Cardiac muscle cell (in vitro differentiated cells and primary cell): ENCODE measurements around the gene TMEM204. TPM values are rescaled to one million over a fixed set of nuclear protein-coding genes. Genes with fewer than 3 reads are reported as not detected.
A peak's percentile ranks its signal among the peaks of the same experiment; 100 is the strongest.

ENCODE experiments used
- DNase-seq, 2 donors: peaks; one replicate each; pipeline versions ENCODE4 v3.0.0 to v3.0.0-alpha.2; 2010 to 2017; ENCODE audit warnings: low read depth in 1 of 2, low spot score in 1 of 2
- H3K27ac ChIP-seq: fragments of 200-600 bp; sonication (generic); 2 replicates; pipeline ENCODE4 v1.5.1; 2016
- H3K27me3 ChIP-seq: fragments of 200-600 bp; sonication (generic); 2 replicates; pipeline ENCODE4 v1.6.0; 2016; ENCODE audit warnings: control low read depth
- H3K36me3 ChIP-seq: fragments of 200-600 bp; sonication (generic); 2 replicates; pipeline ENCODE4 v1.5.1; 2016; ENCODE audit warnings: control low read depth
- H3K4me1 ChIP-seq: fragments of 200-600 bp; sonication (generic); 2 replicates; pipeline ENCODE4 v1.8.1; 2017; ENCODE audit warnings: low read depth, mild to moderate bottlenecking, mixed run types
- H3K4me3 ChIP-seq: fragments of 200-600 bp; sonication (generic); 2 replicates; pipeline ENCODE4 v1.5.1; 2016; ENCODE audit warnings: mild to moderate bottlenecking
- H3K9me3 ChIP-seq: fragments of 200-600 bp; sonication (generic); 2 replicates; pipeline ENCODE4 v1.5.1; 2017; ENCODE audit warnings: low read depth, mild to moderate bottlenecking, control low read depth
- polyA plus RNA-seq: library from polyadenylated mRNA; unstranded; fragments of >200 nt; fragmentation: Nextera tagmentation; extraction: Ambion mirVana; gene quantifications from 2 replicates; pipeline ENCODE4 v1.2.1, GENCODE V29; 2016
- total RNA-seq: library from RNA; depleted of rRNA; stranded (reverse); fragments of >200 nt; gene quantifications from 2 replicates; pipeline ENCODE4 v1.2.3, GENCODE V29; 2016
- TF ChIP-seq, protein P1 (sequence below): IDR thresholded peaks from 2 replicates; pipeline ENCODE4 v1.5.1; 2012; ENCODE audit warnings: low read depth, mild to moderate bottlenecking, low read length

TMEM204 gene
- total and polyA plus RNA-seq, 2 experiments from 2014 or later = 0.44 to 0.83 TPM

DNA sequence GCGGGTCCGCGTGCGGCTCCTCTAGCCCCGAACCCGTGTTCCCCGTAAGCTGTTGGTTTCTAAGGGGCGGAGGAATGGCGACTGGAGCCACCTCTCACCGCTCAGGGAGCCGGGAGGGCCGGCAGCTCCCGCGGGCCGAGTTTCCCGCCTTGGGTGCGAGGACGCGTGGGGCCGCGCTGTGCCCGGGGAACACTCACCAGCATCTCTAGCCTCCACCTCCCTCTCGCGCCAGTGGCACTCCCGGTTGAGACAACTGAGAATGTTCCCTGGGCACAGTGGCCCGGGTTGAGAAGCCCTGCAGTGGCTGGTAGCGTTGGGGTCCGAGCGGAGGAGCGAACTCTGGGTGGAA lies 39.7 kb upstream of the TMEM204 start:
- Histone ChIP-seq H3K27ac (peak overlapping the region; percentile 97), H3K4me3 (peak overlapping the region; percentile 76), H3K36me3 (peaks cover 3% of the 10 kb centered on the region), H3K9me3 (no peaks in the 10 kb centered on the region), H3K4me1 (peaks cover 8% of the 10 kb centered on the region), H3K27me3 (no peaks in the 10 kb centered on the region)
- TF ChIP-seq, protein P1, sequence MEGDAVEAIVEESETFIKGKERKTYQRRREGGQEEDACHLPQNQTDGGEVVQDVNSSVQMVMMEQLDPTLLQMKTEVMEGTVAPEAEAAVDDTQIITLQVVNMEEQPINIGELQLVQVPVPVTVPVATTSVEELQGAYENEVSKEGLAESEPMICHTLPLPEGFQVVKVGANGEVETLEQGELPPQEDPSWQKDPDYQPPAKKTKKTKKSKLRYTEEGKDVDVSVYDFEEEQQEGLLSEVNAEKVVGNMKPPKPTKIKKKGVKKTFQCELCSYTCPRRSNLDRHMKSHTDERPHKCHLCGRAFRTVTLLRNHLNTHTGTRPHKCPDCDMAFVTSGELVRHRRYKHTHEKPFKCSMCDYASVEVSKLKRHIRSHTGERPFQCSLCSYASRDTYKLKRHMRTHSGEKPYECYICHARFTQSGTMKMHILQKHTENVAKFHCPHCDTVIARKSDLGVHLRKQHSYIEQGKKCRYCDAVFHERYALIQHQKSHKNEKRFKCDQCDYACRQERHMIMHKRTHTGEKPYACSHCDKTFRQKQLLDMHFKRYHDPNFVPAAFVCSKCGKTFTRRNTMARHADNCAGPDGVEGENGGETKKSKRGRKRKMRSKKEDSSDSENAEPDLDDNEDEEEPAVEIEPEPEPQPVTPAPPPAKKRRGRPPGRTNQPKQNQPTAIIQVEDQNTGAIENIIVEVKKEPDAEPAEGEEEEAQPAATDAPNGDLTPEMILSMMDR = no peak
- peak in 1 of 2 donors; percentile 31 for DNase-seq

DNA sequence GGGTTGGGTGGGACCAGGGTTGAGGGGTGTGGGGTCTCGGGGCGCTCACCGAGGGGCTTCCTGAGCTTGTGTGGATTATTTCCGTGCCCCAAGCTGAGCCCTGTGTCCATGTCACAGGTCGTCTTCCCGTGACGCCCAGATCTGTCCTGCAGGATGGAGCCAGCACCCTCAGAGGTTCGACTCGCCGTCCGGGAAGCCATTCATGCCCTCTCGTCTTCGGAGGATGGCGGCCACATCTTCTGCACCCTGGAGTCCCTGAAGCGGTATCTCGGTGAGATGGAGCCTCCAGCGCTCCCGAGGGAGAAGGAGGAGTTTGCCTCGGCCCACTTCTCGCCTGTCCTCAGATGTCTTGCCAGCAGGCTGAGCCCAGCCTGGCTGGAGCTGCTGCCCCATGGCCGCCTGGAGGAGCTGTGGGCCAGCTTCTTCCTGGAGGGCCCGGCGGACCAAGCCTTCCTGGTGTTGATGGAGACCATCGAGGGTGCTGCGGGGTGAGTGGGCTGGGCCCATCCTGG lies 39.3 kb upstream of the TMEM204 start:
- DNase-seq = peak; percentile 47 to 88

DNA sequence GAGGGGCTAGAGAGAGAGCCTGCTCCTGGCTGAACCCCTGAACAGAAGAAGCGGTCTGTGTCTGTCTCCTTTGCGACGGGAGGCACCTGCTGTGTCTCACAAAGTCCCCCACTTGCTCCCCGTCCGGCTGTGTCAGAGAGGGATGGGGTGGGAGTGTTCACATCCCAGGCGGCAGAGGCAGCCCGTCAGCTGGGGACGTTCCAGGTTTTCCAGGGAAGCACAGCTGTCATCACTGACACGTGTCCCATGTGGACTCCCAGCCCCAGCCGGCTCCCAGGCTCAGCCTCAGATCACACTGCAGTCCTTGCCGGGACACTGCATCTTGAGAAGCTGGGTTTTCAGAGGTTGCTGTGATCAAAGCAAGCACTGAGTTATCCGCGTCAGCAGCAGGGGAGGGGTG lies 38.8 kb upstream of the TMEM204 start:
- H3K4me1 ChIP-seq = peaks cover 8% of the 10 kb centered on the region
- peak in 1 of 2 donors; percentile 14 for DNase-seq
- no peak overlapping the region for H3K27ac ChIP-seq
- TF ChIP-seq, protein P1 = no peak
- peaks cover 3% of the 10 kb centered on the region for H3K36me3 ChIP-seq
- H3K27me3 ChIP-seq = no peaks in the 10 kb centered on the region
- no peak overlapping the region for H3K4me3 ChIP-seq
- no peaks in the 10 kb centered on the region for H3K9me3 ChIP-seq

More for the DNA sequence above, 39.3 kb upstream of the TMEM204 start:
- Histone ChIP-seq H3K36me3 (peaks cover 3% of the 10 kb centered on the region), H3K4me3 (peak overlapping the region; percentile 76), H3K27ac (no peak overlapping the region), H3K27me3 (no peaks in the 10 kb centered on the region), H3K9me3 (no peaks in the 10 kb centered on the region), H3K4me1 (peaks cover 8% of the 10 kb centered on the region)
- TF ChIP-seq, protein P1 = peak; percentile 80

DNA sequence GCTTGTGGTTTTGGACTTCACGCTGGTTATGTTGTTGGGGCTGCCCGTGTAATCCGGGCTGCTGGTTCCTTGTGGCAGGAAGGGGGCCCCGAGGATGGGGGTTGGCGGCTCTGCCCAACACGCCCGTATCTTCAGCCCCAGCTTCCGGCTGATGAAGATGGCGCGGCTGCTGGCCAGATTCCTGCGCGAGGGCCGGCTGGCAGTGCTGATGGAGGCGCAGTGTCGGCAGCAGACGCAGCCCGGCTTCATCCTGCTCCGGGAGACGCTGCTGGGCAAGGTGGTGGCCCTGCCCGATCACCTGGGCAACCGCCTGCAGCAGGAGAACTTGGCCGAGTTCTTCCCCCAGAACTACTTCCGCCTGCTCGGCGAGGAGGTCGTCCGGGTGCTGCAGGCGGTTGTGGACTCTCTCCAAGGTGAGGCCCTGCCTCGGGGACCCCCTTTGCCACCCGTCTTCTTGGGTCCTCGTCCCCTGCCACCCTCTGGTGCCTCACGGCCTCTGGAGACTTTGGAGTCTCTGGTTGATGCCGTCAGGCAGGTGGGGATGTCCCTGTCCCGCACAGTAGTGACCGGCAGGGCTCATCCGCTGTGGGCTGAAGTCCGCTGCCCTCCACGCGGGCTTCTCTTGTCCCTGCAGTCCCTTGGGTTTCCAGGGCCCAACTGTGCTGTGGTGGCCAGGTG lies 38.1 kb upstream of the TMEM204 start:
- TF ChIP-seq, protein P1 = no peak
- H3K4me1 ChIP-seq = peaks cover 8% of the 10 kb centered on the region
- H3K36me3 ChIP-seq = peaks cover 7% of the 10 kb centered on the region
- no peaks in the 10 kb centered on the region for H3K9me3 ChIP-seq
- no peak overlapping the region for H3K4me3 ChIP-seq
- no peak for DNase-seq
- no peak overlapping the region for H3K27ac ChIP-seq
- no peaks in the 10 kb centered on the region for H3K27me3 ChIP-seq

DNA sequence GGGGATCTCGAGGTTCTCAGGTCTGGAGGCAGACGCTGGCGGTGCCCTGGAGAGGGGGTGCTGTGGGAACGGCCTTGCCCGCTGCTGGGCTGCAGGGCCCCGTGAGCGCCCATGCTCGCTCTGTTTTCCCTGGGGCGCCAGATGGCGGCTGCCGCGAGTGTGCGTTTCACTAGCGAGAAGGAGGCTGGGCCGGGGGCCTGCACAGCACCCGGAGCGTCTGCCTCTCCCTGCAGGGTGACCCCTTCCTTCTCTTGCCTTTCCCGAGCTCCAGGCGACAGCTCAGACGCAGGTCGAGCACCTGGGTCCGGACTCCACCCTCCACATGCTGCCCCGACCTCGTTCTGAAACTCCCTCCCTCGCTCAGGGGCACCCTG lies 37.6 kb upstream of the TMEM204 start:
- Histone ChIP-seq H3K36me3 (peaks cover 7% of the 10 kb centered on the region), H3K27me3 (no peaks in the 10 kb centered on the region), H3K4me3 (no peak overlapping the region), H3K9me3 (no peaks in the 10 kb centered on the region), H3K27ac (no peak overlapping the region), H3K4me1 (peaks cover 8% of the 10 kb centered on the region)
- no peak for DNase-seq
- TF ChIP-seq, protein P1 = no peak
